ENCODE measurements around the gene ATF2.

ATF2 gene

GRCh38 chr2:175026385-175026784 is 141.6 kb downstream of the ATF2 start:
- no peak for TF ChIP-seq CTCF (IDR thresholded peaks at IDR 0.05; ENCODE audit: control insufficient read depth, extremely low read depth, insufficient read depth)
- no peak for DNase-seq (ENCODE audit: low read depth)

GRCh38 chr2:175025946-175026345 is 142.1 kb downstream of the ATF2 start:
- no peak overlapping the region for H3K4me3 ChIP-seq (ENCODE audit: low read depth, low read length)
- no peak for DNase-seq (ENCODE audit: low read depth)
- no peak for TF ChIP-seq CTCF (IDR thresholded peaks at IDR 0.05; ENCODE audit: control insufficient read depth, extremely low read depth, insufficient read depth)

More at GRCh38 chr2:175026385-175026784, 141.6 kb downstream of the ATF2 start:
- no peak overlapping the region for H3K4me3 ChIP-seq (ENCODE audit: low read depth, low read length)

- TF ChIP-seq CTCF (IDR thresholded peaks at IDR 0.05; ENCODE audit: control insufficient read depth, extremely low read depth, insufficient read depth) = no peak
- H3K4me3 ChIP-seq (ENCODE audit: low read depth, low read length) = no peak overlapping the region
- no peak for DNase-seq (ENCODE audit: low read depth)
Measured at GRCh38 chr2:175025233-175025632, 142.8 kb downstream of the ATF2 start.

- no peak for TF ChIP-seq CTCF (IDR thresholded peaks at IDR 0.05; ENCODE audit: control insufficient read depth, extremely low read depth, insufficient read depth)
- no peak overlapping the region for H3K4me3 ChIP-seq (ENCODE audit: low read depth, low read length)
- DNase-seq (ENCODE audit: low read depth) = no peak
Measured at GRCh38 chr2:175022923-175023322, 145.1 kb downstream of the ATF2 start.
